ENCODE measurements around the gene FEV.
A peak's percentile ranks its signal among the peaks of the same experiment; 100 is the strongest.

Gene FEV

GRCh38 chr2:218998414-218999002 is 13.5 kb upstream of the FEV start:
- no peak for DNase-seq (ENCODE audit: low read depth)
- TF ChIP-seq CTCF (conservative IDR thresholded peaks at IDR 0.05; ENCODE audit: low read depth, low read length), result no peak
- no peak overlapping the region for H3K4me3 ChIP-seq (ENCODE audit: low read depth, low read length)

GRCh38 chr2:218997731-218998130 is 12.7 kb upstream of the FEV start:
- no peak for TF ChIP-seq CTCF (conservative IDR thresholded peaks at IDR 0.05; ENCODE audit: low read depth, low read length)
- no peak overlapping the region for H3K4me3 ChIP-seq (ENCODE audit: low read depth, low read length)
- DNase-seq (ENCODE audit: low read depth), result no peak

- TF ChIP-seq CTCF (conservative IDR thresholded peaks at IDR 0.05; ENCODE audit: low read depth, low read length), result no peak
These were observed 12.0 kb upstream of the FEV start for GRCh38 chr2:218996937-218997336.

GRCh38 chr2:218995972-218996711 is 11.2 kb upstream of the FEV start:
- peak overlapping the region; percentile 30 for H3K4me3 ChIP-seq (ENCODE audit: low read depth, low read length)
- TF ChIP-seq CTCF (conservative IDR thresholded peaks at IDR 0.05; ENCODE audit: low read depth, low read length), result peak; percentile 78
- peak; percentile 65 for DNase-seq (ENCODE audit: low read depth)

More at GRCh38 chr2:218996937-218997336, 12.0 kb upstream of the FEV start:
- no peak overlapping the region for H3K4me3 ChIP-seq (ENCODE audit: low read depth, low read length)
- DNase-seq (ENCODE audit: low read depth), result no peak

- no peak for TF ChIP-seq CTCF (conservative IDR thresholded peaks at IDR 0.05; ENCODE audit: low read depth, low read length)
- no peak for DNase-seq (ENCODE audit: low read depth)
- H3K4me3 ChIP-seq (ENCODE audit: low read depth, low read length), result no peak overlapping the region
These were observed 10.6 kb upstream of the FEV start for GRCh38 chr2:218995561-218995960.

GRCh38 chr2:218993345-218994315 is 8.6 kb upstream of the FEV start, which contains the start of gene CRYBA2:
CRYBA2 (minus strand) TSS chr2:218993422; CDS start chr2:218993176, 246 bp downstream.
- peak; percentile 6 for DNase-seq (ENCODE audit: low read depth)
- H3K4me3 ChIP-seq (ENCODE audit: low read depth, low read length), result peak within 1 kb of the TSS; percentile 25

More at GRCh38 chr2:218993345-218994315, 8.6 kb upstream of the FEV start, which contains the start of gene CRYBA2:
- TF ChIP-seq CTCF (conservative IDR thresholded peaks at IDR 0.05; ENCODE audit: low read depth, low read length), result no peak
